HG02973 (cell line): Measurements from ENCODE around the gene FLYWCH2.
"Not testable (repeated sequence)": the region's sequence is repeated elsewhere in the genome, so short reads cannot be mapped to it uniquely, and the experiment has no call there.

Experiments used
- ATAC-seq: cut with Tn5 transposase; IDR thresholded peaks from one replicate; pipeline ENCODE4 v1.9.1; 2021; ENCODE audit warnings: moderate library complexity; ENCODE audit not compliant: unreplicated experiment

Gene FLYWCH2

DNA sequence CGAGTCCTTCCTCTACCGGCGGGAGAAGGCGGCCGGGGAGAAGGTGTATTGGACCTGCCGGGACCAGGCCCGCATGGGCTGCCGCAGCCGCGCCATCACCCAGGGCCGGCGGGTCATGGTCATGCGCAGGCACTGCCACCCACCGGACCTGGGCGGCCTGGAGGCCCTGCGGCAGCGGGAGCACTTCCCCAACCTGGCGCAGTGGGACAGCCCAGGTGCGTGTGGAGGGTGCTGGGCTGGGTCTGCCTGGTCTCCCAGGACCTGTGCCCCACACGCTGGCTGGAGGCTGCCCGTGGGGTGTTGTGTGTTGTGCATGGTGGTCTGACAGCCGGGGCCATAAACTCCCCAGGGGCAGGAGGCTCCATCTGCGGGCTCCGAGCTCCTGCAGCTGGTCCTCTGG is 54.2 kb downstream of the FLYWCH2 start:
- no peak for ATAC-seq

DNA sequence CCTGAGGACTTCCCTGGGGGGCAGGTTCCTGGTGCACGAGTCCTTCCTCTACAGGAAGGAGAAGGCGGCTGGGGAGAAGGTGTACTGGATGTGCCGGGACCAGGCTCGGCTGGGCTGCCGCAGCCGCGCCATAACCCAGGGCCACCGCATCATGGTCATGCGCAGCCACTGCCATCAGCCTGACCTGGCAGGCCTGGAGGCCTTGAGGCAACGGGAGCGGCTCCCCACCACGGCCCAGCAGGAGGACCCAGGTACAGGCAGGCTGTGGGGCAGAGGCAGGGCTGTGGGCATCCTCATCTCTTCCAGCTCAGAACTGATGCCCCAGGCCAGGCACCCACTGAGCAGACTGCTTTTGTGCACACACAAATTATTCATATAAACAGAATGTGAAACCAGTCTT is 55.2 kb downstream of the FLYWCH2 start:
- no peak for ATAC-seq

DNA sequence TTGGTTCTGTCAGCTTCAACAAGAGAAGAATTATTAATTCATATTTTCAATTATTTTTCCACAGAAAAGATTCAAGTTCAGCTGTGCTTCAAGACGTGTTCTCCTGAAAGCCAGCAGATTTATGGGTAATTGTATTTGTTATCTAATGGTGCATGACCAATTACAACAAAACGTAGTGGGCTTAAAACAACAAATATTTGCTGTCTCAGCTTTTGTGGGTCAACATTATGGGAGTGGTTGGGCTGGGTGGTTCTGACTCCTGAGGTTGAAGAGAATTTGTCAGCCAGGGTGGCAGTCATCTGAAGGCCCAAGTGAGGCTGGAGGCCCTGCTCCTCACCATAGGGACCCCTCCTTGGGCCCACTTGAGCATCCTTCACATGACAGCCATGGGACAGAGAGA is 57.0 kb downstream of the FLYWCH2 start:
- no peak for ATAC-seq

DNA sequence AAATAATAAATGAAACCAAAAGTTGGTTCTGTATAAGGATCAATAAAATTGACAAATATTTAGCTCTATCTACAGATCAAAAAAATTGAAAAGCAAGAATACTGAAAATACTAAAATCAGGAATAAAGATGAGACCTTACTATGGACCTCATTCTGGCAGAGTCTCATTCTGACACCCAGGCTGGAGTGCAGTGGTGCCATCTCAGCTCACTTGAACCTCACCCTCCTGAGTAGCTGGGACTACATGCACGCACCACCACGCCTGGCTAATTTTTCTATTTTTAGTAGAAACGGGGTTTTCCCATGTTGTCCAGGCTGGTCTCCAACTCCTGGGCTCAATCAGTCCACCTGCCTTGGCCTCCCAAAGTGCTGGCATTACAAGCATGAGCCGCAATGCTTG is 59.0 kb downstream of the FLYWCH2 start:
- ATAC-seq = no peak

DNA sequence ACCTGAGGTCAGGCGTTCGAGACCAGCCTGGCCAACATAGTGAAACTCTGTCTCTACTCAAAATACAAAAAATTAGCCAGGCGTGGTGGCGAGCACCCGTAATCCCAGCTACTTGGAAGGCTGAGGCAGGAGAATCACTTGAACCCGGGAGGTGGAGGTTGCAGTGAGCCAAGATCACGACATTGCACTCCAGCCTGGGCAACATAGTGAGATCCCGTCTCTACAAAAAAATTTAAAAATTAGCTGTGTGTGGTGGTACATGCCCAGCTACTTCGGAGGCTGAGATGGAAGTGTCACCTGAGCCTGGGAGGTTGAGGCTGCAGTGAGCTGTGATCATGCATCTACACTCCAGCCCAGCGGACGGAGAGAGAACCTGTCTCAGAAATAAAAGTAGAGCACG is 60.7 kb downstream of the FLYWCH2 start:
- ATAC-seq = not testable (repeated sequence)

DNA sequence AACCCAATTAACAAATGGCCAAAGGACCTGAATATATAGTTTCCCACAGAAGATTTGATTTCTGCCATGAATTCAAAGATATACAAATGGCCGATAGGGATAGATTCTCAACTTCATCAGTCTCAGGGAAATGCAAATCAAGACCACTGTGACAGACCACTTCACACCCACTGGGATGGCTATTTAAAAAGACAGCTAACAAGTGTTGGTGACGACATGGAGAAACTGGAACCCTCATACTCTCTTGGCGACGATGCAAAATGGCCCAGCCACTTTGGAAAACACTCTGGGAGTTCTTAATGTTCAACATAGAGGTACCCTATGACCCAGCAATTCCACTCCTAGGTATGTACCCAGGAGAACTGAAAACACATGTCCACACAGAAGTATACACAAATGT is 63.6 kb downstream of the FLYWCH2 start:
- ATAC-seq = no peak
